HepG2 (cell line): ENCODE data around the gene MAP1LC3B. TPM values are rescaled to one million over a fixed set of nuclear protein-coding genes. Genes with fewer than 3 reads are reported as not detected.
A peak's percentile ranks its signal among the peaks of the same experiment; 100 is the strongest.

ENCODE experiments used
- DPF2 ChIP-seq: sonication (generic); formaldehyde crosslinking; IDR thresholded peaks from 2 replicates; pipeline ENCODE4 v1.4.0; 2020; ENCODE audit warnings: mild to moderate bottlenecking, low read depth, missing genetic modification reagents, borderline replicate concordance
- HDAC1 ChIP-seq: sonication (generic); formaldehyde crosslinking; IDR thresholded peaks from 2 replicates; pipeline ENCODE4 v1.5.1; 2020; ENCODE audit warnings: mild to moderate bottlenecking, missing genetic modification reagents
- HNF4G ChIP-seq, 2 experiments: sonication (generic) in 1 of 2; formaldehyde crosslinking in 1 of 2; IDR thresholded peaks; 2 replicates each; pipeline versions ENCODE4 v1.4.0 to v1.6.1; 2011 to 2020; ENCODE audit warnings: borderline replicate concordance in 2 of 2, low read depth in 2 of 2, mild to moderate bottlenecking in 2 of 2, low read length in 1 of 2, missing genetic modification reagents in 1 of 2, moderate library complexity in 1 of 2
- KDM2A ChIP-seq: sonication (generic); formaldehyde crosslinking; IDR thresholded peaks from 2 replicates; pipeline ENCODE4 v1.4.0; 2020; ENCODE audit warnings: low read depth, missing genetic modification reagents, borderline replicate concordance
- PAWR ChIP-seq: sonication (generic); formaldehyde crosslinking; IDR thresholded peaks from 2 replicates; pipeline ENCODE4 v1.4.0; 2020; ENCODE audit warnings: missing genetic modification reagents, mild to moderate bottlenecking, borderline replicate concordance
- REXO4 ChIP-seq: sonication (generic); formaldehyde crosslinking; IDR thresholded peaks from 2 replicates; pipeline ENCODE4 v1.8.0; 2022; ENCODE audit warnings: missing genetic modification reagents, mild to moderate bottlenecking, borderline replicate concordance
- SMAD1 ChIP-seq: sonication (generic); formaldehyde crosslinking; IDR thresholded peaks from 2 replicates; pipeline ENCODE4 v1.4.0; 2020; ENCODE audit warnings: missing genetic modification reagents, low read depth, mild to moderate bottlenecking, borderline replicate concordance
- ZBTB20 ChIP-seq: sonication (generic); formaldehyde crosslinking; IDR thresholded peaks from 2 replicates; pipeline ENCODE4 v1.8.1; 2023; ENCODE audit warnings: missing genetic modification reagents, low read depth, mild to moderate bottlenecking, borderline replicate concordance
- ZFX ChIP-seq: sonication (generic); formaldehyde crosslinking; IDR thresholded peaks from 2 replicates; pipeline ENCODE4 v1.4.0; 2020; ENCODE audit warnings: mild to moderate bottlenecking, low read depth, missing genetic modification reagents, moderate library complexity
- ZNF256 ChIP-seq: sonication (generic); formaldehyde crosslinking; conservative IDR thresholded peaks from 2 replicates; pipeline ENCODE4 v1.4.0; 2020; ENCODE audit warnings: missing genetic modification reagents
- ZNF460 ChIP-seq: sonication (generic); formaldehyde crosslinking; IDR thresholded peaks from 2 replicates; pipeline ENCODE4 v1.5.1; 2020; ENCODE audit warnings: missing genetic modification reagents, mild to moderate bottlenecking, borderline replicate concordance
- ZNF614 ChIP-seq: IDR thresholded peaks from 2 replicates; pipeline ENCODE4 v1.6.1; 2018; ENCODE audit warnings: missing biosample characterization, missing genetic modification reagents, inconsistent platforms, borderline replicate concordance
- ZNF674 ChIP-seq: sonication (generic); formaldehyde crosslinking; IDR thresholded peaks from 2 replicates; pipeline ENCODE4 v1.5.0; 2020; ENCODE audit warnings: low read depth, mild to moderate bottlenecking, missing genetic modification reagents
- polyA plus RNA-seq, 8 experiments: library from polyadenylated mRNA; depleted of rRNA in 3 of 8; stranded (reverse) in 7 of 8; unstranded in 1 of 8; fragments of >200 nt; fragmentation: Illumina TruSeq in 4 of 8; extraction: Trizol in 4 of 8; gene quantifications; 2 replicates each; pipeline versions ENCODE4 v1.2.1 to v1.2.3, GENCODE V29; 2011 to 2016; ENCODE audit warnings: low read depth in 4 of 8, missing spikeins in 1 of 8, mixed read lengths in 1 of 8; ENCODE audit not compliant: insufficient read depth in 1 of 8
- total RNA-seq, 5 experiments: library from RNA; depleted of rRNA; stranded (reverse); fragments of >200 nt; fragmentation: Illumina TruSeq; extraction: Trizol; gene quantifications; 2 replicates each; pipeline ENCODE4 v1.2.3, GENCODE V29; 2016; ENCODE audit warnings: low read depth in 1 of 5
- TF ChIP-seq, protein P1 (sequence below): IDR thresholded peaks from 2 replicates; pipeline ENCODE4 v1.6.1; 2016
- TF ChIP-seq, protein P2 (sequence below): sonication (generic); formaldehyde crosslinking; IDR thresholded peaks from 2 replicates; pipeline ENCODE4 v1.5.1; 2020; ENCODE audit warnings: missing genetic modification reagents, mild to moderate bottlenecking, borderline replicate concordance
- TF ChIP-seq, protein P3 (sequence below): sonication (generic); formaldehyde crosslinking; IDR thresholded peaks from 2 replicates; pipeline ENCODE4 v1.4.0; 2020; ENCODE audit warnings: mild to moderate bottlenecking, low read depth, missing genetic modification reagents
- TF ChIP-seq, protein P4 (sequence below): sonication (generic); formaldehyde crosslinking; IDR thresholded peaks from 2 replicates; pipeline ENCODE4 v1.4.0; 2020; ENCODE audit warnings: low read depth, mild to moderate bottlenecking, missing genetic modification reagents
- TF ChIP-seq, protein P5 (sequence below): sonication (generic); formaldehyde crosslinking; IDR thresholded peaks from 2 replicates; pipeline ENCODE4 v1.4.0; 2020; ENCODE audit warnings: missing genetic modification reagents

The MAP1LC3B gene
- total and polyA plus RNA-seq, 2 of the 13 experiments (the other 11 are each of a cell fraction or from before 2014, with no cell fraction given) = 15.7 to 37.4 TPM

DNA sequence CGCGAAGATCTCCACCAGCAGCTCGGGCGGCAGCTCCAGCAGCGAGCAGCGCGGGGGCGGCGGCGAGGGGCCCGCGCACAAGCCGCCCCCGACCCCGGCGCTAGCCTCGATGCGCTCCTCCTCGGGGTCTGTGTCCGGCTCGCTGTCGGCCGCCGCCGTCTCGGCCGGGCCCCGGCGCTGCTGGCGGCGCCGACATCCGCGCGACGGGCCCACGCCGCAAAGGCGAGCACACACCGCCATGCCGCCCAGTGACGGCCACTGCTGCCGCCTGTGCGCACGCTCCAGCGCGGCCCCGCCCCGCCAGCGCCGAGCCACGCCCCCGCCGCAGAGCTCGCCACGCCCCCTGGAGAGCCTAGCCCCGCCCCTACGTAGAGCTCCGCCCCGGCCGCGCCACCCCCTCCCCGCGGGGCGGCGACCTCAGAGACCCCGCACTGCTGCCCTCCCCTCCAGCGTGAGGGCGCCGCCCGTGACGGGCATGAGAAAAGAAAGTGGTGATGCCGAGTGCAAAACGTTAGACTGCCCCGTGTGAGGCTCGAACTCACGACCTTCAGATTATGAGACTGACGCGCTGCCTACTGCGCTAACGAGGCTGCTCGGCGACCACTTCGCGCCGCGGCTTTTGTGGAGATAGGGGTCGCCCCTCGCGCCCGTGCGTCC is 8.5 kb upstream of the MAP1LC3B start, which contains the start of gene FBXO31 (continued):
- TF ChIP-seq, protein P1, sequence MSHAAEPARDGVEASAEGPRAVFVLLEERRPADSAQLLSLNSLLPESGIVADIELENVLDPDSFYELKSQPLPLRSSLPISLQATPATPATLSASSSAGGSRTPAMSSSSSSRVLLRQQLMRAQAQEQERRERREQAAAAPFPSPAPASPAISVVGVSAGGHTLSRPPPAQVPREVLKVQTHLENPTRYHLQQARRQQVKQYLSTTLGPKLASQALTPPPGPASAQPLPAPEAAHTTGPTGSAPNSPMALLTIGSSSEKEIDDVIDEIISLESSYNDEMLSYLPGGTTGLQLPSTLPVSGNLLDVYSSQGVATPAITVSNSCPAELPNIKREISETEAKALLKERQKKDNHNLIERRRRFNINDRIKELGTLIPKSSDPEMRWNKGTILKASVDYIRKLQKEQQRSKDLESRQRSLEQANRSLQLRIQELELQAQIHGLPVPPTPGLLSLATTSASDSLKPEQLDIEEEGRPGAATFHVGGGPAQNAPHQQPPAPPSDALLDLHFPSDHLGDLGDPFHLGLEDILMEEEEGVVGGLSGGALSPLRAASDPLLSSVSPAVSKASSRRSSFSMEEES (CRISPR knock-in tag) = peak; percentile 77
- TF ChIP-seq, protein P2, sequence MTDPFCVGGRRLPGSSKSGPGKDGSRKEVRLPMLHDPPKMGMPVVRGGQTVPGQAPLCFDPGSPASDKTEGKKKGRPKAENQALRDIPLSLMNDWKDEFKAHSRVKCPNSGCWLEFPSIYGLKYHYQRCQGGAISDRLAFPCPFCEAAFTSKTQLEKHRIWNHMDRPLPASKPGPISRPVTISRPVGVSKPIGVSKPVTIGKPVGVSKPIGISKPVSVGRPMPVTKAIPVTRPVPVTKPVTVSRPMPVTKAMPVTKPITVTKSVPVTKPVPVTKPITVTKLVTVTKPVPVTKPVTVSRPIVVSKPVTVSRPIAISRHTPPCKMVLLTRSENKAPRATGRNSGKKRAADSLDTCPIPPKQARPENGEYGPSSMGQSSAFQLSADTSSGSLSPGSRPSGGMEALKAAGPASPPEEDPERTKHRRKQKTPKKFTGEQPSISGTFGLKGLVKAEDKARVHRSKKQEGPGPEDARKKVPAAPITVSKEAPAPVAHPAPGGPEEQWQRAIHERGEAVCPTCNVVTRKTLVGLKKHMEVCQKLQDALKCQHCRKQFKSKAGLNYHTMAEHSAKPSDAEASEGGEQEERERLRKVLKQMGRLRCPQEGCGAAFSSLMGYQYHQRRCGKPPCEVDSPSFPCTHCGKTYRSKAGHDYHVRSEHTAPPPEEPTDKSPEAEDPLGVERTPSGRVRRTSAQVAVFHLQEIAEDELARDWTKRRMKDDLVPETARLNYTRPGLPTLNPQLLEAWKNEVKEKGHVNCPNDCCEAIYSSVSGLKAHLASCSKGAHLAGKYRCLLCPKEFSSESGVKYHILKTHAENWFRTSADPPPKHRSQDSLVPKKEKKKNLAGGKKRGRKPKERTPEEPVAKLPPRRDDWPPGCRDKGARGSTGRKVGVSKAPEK (CRISPR knock-in tag) = peak; percentile 58; the same call in 1 of the 2 replicates
- TF ChIP-seq, protein P3, sequence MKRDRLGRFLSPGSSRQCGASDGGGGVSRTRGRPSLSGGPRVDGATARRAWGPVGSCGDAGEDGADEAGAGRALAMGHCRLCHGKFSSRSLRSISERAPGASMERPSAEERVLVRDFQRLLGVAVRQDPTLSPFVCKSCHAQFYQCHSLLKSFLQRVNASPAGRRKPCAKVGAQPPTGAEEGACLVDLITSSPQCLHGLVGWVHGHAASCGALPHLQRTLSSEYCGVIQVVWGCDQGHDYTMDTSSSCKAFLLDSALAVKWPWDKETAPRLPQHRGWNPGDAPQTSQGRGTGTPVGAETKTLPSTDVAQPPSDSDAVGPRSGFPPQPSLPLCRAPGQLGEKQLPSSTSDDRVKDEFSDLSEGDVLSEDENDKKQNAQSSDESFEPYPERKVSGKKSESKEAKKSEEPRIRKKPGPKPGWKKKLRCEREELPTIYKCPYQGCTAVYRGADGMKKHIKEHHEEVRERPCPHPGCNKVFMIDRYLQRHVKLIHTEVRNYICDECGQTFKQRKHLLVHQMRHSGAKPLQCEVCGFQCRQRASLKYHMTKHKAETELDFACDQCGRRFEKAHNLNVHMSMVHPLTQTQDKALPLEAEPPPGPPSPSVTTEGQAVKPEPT (CRISPR knock-in tag) = peak; percentile 34; the same call in 1 of the 2 replicates
- peak; percentile 93 for TF ChIP-seq HDAC1
- TF ChIP-seq KDM2A (CRISPR knock-in tag) = peak; percentile 97
- no peak; the same call in 1 of the 2 replicates for TF ChIP-seq ZBTB20 (CRISPR knock-in tag)
- TF ChIP-seq ZNF614 (CRISPR knock-in tag) = peak; percentile 96
- 0 out of 2 replicates have a peak, but pooled peaks have one; percentile 12 for TF ChIP-seq REXO4 (CRISPR knock-in tag)
- TF ChIP-seq PAWR (CRISPR knock-in tag) = no peak
- peak; percentile 90; the same call in 1 of the 2 replicates for TF ChIP-seq SMAD1 (CRISPR knock-in tag)
- TF ChIP-seq, protein P4, sequence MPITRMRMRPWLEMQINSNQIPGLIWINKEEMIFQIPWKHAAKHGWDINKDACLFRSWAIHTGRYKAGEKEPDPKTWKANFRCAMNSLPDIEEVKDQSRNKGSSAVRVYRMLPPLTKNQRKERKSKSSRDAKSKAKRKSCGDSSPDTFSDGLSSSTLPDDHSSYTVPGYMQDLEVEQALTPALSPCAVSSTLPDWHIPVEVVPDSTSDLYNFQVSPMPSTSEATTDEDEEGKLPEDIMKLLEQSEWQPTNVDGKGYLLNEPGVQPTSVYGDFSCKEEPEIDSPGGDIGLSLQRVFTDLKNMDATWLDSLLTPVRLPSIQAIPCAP = no peak
- peak; percentile 28; the same call in 1 of the 2 replicates for TF ChIP-seq ZNF460 (CRISPR knock-in tag)
- TF ChIP-seq HNF4G (IDR thresholded peaks at IDR 0.05; ENCODE audit: borderline replicate concordance, low read depth, low read length) = no peak; the same call in 1 of the 2 replicates
- TF ChIP-seq HNF4G (CRISPR knock-in tag; IDR thresholded peaks at IDR 0.05; ENCODE audit: borderline replicate concordance, low read depth) = peak; percentile 82; the same call in 1 of the 2 replicates
- peak; percentile 83; the same call in 1 of the 2 replicates for TF ChIP-seq ZFX (CRISPR knock-in tag)
- TF ChIP-seq ZNF256 = no peak; the same call in 1 of the 2 replicates
- TF ChIP-seq ZNF674 (CRISPR knock-in tag) = peak; percentile 79; the same call in 1 of the 2 replicates
- 0 out of 2 replicates have a peak, but pooled peaks have one; percentile 58 for TF ChIP-seq DPF2 (CRISPR knock-in tag)
- TF ChIP-seq, protein P5, sequence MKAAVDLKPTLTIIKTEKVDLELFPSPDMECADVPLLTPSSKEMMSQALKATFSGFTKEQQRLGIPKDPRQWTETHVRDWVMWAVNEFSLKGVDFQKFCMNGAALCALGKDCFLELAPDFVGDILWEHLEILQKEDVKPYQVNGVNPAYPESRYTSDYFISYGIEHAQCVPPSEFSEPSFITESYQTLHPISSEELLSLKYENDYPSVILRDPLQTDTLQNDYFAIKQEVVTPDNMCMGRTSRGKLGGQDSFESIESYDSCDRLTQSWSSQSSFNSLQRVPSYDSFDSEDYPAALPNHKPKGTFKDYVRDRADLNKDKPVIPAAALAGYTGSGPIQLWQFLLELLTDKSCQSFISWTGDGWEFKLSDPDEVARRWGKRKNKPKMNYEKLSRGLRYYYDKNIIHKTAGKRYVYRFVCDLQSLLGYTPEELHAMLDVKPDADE (CRISPR knock-in tag) = no peak; the same call in 1 of the 2 replicates
